AG09309 (cell line): Measurements from ENCODE around the gene TOX2.

Experiments used
- DNase-seq: peaks from one replicate; pipeline ENCODE4 v3.0.0-alpha.2; 2010; ENCODE audit warnings: low read depth
- H3K4me3 ChIP-seq: 2 replicates; pipeline ENCODE4 v1.5.1; 2011; ENCODE audit warnings: mild to moderate bottlenecking, low read depth, low read length, moderate library complexity; ENCODE audit not compliant: control insufficient read depth
- TF ChIP-seq, protein P1 (sequence below): IDR thresholded peaks from 2 replicates; pipeline ENCODE4 v1.5.1; 2011; ENCODE audit warnings: mild to moderate bottlenecking, low read depth, low read length, inconsistent platforms; ENCODE audit not compliant: insufficient read depth, control insufficient read depth; ENCODE audit errors: missing control alignments

TOX2 gene

DNA sequence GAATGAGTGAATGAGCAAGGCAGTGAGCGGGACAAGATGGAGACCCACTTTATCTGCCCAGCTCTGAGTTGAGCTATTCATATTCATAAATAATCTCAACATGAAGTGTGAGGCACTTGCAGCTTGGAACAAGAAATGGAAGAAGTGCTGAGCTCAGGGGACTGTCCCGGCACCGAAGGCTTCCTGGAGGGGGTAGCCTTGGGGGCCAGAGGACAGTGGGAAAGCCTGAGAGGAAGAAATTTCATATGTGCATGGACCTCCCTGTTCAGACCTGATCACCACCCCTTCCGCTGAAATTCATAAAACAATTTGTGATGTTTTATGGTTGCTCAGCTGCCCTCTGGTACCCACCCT, 103.2 kb downstream of the TOX2 start:
- H3K4me3 ChIP-seq, result no peak overlapping the region
- no peak for DNase-seq
- TF ChIP-seq, protein P1, sequence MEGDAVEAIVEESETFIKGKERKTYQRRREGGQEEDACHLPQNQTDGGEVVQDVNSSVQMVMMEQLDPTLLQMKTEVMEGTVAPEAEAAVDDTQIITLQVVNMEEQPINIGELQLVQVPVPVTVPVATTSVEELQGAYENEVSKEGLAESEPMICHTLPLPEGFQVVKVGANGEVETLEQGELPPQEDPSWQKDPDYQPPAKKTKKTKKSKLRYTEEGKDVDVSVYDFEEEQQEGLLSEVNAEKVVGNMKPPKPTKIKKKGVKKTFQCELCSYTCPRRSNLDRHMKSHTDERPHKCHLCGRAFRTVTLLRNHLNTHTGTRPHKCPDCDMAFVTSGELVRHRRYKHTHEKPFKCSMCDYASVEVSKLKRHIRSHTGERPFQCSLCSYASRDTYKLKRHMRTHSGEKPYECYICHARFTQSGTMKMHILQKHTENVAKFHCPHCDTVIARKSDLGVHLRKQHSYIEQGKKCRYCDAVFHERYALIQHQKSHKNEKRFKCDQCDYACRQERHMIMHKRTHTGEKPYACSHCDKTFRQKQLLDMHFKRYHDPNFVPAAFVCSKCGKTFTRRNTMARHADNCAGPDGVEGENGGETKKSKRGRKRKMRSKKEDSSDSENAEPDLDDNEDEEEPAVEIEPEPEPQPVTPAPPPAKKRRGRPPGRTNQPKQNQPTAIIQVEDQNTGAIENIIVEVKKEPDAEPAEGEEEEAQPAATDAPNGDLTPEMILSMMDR, result no peak

DNA sequence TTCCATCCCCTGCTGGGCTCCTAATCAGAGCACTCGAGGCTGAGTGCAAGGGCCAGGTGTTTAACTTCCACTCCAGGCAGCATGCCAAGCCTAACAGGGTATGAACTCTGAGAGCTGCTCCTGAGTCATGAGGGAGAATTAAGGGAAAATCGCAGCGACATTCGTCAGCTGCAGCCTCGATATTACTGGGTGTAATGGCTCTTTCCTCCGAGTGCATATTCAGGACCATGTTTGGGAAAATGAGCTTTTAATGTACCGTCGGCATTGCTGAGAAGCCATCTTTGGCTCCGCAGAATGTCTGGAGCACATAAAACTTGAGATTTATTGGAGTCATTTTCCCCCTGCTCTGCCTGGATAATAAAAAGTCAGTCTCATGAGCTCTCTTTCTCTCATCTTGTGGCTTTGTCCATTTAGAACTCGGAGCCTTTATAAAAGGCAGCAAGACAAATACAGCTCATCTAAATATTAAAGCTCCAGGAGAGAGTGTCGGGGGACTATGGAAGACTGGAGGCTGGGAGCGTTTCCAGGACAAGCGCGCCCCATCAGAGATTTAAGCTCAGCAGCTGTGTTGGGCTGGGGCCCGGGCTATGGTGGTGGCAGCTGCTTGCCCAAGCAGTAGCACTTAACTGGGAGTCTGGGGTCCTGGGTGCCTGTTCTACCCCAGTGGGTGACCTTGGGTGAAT, 103.7 kb downstream of the TOX2 start:
- DNase-seq, result peak; percentile 54
- H3K4me3 ChIP-seq, result no peak overlapping the region
- TF ChIP-seq, protein P1, result no peak

DNA sequence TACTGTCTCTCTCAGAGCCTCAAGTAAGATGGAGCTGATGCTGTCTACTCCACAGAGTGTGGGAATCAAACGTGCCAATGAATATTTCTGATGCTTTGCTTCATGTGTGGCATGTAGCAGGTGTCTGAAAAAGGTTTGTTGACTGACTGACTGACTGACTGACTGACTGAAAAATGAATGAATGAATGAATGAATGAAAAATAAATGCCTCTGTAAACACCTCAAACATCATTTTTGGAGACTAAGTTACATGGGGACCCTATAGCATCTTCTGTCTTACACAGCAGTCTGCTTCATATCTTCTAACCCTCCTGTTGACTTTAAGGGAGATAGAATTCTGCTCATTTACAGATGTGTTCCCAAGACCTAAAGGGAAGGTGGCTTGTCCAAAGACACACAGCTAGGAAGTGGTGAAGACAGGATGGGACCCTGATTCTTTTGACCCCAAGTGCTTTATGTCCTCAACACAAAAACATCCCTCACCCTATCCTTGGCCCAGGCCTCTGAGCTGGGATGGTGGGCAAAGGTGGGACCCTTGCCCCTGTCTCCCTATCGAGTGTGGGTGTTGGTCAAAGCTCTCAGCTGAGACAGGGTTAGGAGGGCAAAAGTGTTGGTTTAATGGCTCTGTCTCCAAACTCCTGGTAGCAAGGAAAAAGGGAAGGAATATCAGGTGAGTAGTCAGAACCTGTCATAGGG, 104.4 kb downstream of the TOX2 start:
- no peak for DNase-seq
- TF ChIP-seq, protein P1, result no peak
- no peak overlapping the region for H3K4me3 ChIP-seq

DNA sequence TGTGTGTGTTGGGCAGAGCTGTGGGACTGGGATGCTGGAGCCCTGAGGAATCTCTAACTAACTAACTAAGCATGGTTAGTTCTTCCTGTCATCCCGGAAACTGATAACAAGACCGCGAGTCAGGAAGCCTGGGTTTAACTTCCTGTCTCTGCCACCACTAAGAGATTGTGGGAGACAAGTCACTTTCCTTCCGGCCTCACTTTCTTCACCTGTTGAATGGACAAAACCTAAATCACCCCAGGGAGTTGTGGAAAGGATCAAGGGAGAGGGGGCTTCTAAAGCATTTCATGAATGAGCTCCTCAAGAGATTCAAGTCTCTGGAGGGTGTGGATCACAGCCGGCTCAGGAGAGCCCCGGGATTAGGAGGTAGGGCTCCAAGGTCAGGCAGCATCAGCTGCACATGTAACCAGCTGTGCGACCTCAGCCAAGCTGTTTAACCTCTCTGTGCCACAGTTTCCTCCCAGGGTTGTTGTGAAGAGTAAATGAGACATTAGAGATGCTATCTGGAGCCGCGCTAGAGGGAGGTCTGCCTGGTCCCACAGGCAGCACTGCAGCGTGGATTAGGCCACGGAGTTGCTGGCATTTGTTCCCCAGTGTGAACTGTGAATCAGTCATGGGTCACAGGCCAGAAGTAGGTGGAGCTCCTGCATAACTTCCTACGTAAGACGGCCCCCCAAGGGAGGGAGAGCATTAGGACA, 105.1 kb downstream of the TOX2 start:
- TF ChIP-seq, protein P1, result no peak
- no peak for DNase-seq

DNA sequence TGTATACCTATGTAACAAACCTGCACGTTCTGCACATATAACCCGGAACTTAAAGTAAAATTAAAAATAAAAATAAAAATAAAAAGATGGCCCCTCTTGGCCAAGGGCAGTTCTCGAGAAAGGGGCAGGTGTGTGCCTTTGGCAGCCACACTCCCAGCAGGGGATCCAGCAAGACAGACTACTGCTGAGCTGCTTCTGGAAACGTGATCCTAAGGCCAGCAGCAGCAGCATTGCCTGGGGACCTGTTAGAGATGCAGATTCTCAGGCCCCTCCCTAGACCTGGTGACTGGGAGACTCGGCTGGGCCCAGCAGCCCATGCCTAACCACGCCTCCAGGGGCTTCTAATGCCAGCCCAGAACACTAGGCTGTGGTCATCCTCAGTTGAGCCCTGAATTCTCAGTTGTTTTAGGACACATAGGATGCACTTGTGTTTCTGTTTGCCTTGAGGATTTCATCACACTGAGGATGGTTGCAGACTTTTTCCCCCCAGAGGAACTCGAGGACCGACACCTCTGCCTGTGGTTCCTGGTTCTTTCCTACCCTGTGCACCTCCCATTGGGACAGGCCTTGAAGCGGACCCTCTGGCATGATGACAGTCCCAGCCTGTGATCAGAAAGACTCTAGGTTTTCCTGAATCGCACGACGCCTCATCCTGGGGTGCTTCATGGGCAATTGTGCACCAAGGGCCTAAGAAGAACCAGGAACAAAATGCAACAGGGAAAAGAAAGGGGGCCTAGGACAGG, 105.9 kb downstream of the TOX2 start:
- no peak for DNase-seq
- TF ChIP-seq, protein P1, result no peak

More for the DNA sequence above, 105.1 kb downstream of the TOX2 start:
- H3K4me3 ChIP-seq, result no peak overlapping the region

DNA sequence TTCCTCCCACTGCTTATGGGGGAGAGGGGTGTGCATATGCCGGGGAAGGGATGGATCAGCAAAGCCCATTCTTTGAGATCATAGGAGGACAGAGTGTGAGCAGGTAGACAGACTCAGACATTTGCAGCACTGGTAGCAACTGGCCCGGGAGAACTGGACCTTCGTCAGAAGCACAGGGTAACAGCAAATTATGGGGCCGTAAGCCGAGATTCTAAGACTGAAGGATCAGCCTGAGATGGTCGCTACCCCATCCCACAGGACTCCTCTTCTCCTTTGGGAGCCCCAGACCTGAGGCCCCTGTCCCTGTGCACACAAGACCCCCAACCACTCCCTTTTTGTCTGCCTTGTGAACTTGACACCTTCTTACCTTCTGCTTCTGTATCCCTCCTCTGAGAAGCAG, 106.5 kb downstream of the TOX2 start:
- no peak overlapping the region for H3K4me3 ChIP-seq
- TF ChIP-seq, protein P1, result no peak
- no peak for DNase-seq

More for the DNA sequence above, 105.9 kb downstream of the TOX2 start:
- no peak overlapping the region for H3K4me3 ChIP-seq
